ENCODE data around the gene ARID3B. TPM values are rescaled to one million over a fixed set of nuclear protein-coding genes. Genes with fewer than 3 reads are reported as not detected.

ARID3B gene, protein sequence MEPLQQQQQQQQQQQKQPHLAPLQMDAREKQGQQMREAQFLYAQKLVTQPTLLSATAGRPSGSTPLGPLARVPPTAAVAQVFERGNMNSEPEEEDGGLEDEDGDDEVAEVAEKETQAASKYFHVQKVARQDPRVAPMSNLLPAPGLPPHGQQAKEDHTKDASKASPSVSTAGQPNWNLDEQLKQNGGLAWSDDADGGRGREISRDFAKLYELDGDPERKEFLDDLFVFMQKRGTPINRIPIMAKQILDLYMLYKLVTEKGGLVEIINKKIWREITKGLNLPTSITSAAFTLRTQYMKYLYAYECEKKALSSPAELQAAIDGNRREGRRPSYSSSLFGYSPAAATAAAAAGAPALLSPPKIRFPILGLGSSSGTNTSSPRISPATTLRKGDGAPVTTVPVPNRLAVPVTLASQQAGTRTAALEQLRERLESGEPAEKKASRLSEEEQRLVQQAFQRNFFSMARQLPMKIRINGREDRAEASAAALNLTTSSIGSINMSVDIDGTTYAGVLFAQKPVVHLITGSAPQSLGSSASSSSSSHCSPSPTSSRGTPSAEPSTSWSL
- 2.9 to 3.7 TPM (median 3.1 TPM) in 5 replicates for total RNA-seq (2022; extraction: Qiagen RNA extraction)

DNA sequence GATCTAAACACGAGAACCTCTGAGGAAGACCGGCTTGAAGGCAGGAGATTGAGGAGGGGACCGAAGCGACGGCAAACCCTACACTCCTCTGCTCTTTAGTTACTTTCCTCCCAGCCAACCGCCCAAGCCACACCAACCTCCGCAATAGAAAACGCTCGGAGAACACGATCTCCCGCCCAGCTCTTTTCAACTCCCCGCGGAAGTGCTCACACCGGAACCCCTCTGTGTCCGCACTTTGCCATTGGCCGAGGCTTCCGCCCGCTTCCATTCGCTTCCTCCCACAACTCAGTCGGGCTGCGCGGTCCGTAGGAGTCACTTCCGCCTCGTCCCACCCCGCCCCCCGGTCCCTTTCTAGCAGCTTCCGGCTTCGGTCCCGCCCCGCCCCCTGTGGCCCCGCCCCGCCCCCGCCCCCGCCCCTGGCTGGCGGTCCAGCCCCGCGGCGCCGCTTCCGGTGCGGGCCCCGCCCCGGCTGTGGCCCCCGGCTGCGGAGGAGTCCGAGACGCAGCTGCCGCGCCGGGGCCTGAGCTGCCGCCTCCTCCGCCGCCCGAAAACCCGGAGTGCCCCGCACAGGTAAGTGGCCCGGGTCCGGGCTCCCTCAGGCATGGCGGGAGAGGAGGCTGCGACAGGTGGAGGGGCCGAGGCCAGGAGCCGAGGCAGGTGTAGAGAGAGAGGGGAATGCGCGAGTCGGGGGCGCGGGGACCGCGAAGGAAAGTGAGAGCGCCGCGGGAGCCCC, at the start of gene ARID3B:
TSS of gene ARID3B (plus strand) at position 460 of the 733 bp plus-strand sequence. CDS start 2,717 bp downstream, outside the sequence.

DNA sequence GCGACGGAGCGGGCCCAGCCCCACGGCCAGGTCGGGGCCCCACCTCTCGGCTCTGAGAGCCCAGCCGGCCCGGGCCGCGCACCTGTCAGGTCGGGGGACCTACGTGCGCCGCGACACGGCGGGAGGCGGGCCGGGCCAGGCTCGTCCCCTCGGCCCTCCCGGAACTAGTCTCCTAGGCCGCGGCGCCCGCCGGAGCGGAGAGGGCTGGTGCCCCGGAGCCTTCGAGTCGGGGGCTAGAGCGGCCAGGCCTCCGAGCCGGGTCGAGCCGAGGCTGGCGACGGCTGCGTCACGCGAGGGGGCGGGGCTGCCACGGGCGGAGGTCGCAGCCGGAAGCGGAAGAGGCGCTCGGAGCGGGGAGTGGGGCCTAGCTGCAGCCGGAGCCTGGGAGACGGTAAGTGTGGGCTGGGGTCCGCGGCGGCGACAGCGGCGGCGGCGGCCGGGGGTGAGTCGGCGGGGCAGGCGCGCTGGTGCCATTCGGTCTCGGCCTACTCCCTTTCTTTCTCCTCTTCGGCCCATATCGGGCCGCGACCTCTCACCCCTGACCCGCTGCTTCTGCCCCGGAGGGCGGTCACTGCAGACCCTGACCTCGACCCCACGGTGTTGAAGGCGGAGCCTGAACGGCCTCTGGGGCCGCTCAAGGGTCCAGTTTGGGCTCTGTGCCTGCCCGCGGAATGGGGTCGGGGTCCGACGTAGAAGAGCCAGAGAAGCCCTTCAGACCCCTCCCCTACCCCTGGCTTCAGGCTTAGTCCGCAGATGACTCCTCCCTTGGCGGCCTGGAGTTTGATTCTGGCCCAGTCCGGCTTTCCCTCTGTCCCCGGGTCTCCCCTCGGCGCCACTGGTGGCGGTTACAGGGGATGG, 74.7 kb downstream of the ARID3B start, which contains the start of gene CLK3:
TSS of gene CLK3 (plus strand) at position 329 of the 858 bp plus-strand sequence. CDS start 3,361 bp downstream, outside the sequence.

Other genes starting within 250 kb of the ARID3B start
- gene CYP11A1, start 173.6 kb upstream of the ARID3B start, total RNA-seq (2022; extraction: Qiagen RNA extraction), result 0.05 TPM in 1 of 5 replicates, not detected in the others
- 0.98 to 1.3 TPM (median 1.1 TPM) in 5 replicates for gene SEMA7A, start 107.3 kb upstream of the ARID3B start, total RNA-seq (2022; extraction: Qiagen RNA extraction)
- gene UBL7, start 80.1 kb upstream of the ARID3B start, total RNA-seq (2022; extraction: Qiagen RNA extraction), result 36.9 to 41.9 TPM (median 41.5 TPM) in 5 replicates
- gene CLK3, start 74.6 kb downstream of the ARID3B start, total RNA-seq (2022; extraction: Qiagen RNA extraction), result 33.4 to 40.5 TPM (median 35.7 TPM) in 5 replicates
- 21.8 to 25.5 TPM (median 22.7 TPM) in 5 replicates for gene EDC3, start 154.8 kb downstream of the ARID3B start, total RNA-seq (2022; extraction: Qiagen RNA extraction)
- gene CYP1A1, start 184.3 kb downstream of the ARID3B start, total RNA-seq (2022; extraction: Qiagen RNA extraction), result 1.5 to 2.7 TPM (median 1.6 TPM) in 5 replicates
- gene CYP1A2, start 207.6 kb downstream of the ARID3B start, total RNA-seq (2022; extraction: Qiagen RNA extraction), result not detected in 5 replicates
- 56.2 to 70.7 TPM (median 66.9 TPM) in 5 replicates for gene CSK, start 240.9 kb downstream of the ARID3B start, total RNA-seq (2022; extraction: Qiagen RNA extraction)